Ovary (tissue), 3 donors: ENCODE data around the gene MACC1.

Experiments
- POLR2A ChIP-seq: fragments of 450-650 bp; IDR thresholded peaks from one replicate; pipeline ENCODE4 v1.6.1; 2017; ENCODE audit warnings: antibody characterized with exemption, mild to moderate bottlenecking, moderate library complexity
- TF ChIP-seq, protein P1 (sequence below), 3 donors: fragments of 450-650 bp in 2 of 3; fragments of 200-600 bp in 1 of 3; IDR thresholded peaks; one replicate each; pipeline versions ENCODE4 v1.5.1 to v1.8.0; 2016 to 2022; ENCODE audit warnings: antibody characterized with exemption in 3 of 3, mild to moderate bottlenecking in 1 of 3
- donor health status: DM: no; HTN: no; CAD: no.

- TF ChIP-seq, protein P1, sequence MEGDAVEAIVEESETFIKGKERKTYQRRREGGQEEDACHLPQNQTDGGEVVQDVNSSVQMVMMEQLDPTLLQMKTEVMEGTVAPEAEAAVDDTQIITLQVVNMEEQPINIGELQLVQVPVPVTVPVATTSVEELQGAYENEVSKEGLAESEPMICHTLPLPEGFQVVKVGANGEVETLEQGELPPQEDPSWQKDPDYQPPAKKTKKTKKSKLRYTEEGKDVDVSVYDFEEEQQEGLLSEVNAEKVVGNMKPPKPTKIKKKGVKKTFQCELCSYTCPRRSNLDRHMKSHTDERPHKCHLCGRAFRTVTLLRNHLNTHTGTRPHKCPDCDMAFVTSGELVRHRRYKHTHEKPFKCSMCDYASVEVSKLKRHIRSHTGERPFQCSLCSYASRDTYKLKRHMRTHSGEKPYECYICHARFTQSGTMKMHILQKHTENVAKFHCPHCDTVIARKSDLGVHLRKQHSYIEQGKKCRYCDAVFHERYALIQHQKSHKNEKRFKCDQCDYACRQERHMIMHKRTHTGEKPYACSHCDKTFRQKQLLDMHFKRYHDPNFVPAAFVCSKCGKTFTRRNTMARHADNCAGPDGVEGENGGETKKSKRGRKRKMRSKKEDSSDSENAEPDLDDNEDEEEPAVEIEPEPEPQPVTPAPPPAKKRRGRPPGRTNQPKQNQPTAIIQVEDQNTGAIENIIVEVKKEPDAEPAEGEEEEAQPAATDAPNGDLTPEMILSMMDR (IDR thresholded peaks at IDR 0.05), result no peak
- TF ChIP-seq POLR2A, result no peak
These were observed 16.2 kb upstream of the MACC1 start for GRCh38 chr7:20233362-20233761.
